ENCODE data around the gene KCNJ15.

GRCh38 chr21:38330666-38331065 lies 73.9 kb downstream of the KCNJ15 start:
- TF ChIP-seq EZH2 (IDR thresholded peaks at IDR 0.05; ENCODE audit: borderline replicate concordance, insufficient read depth, low read depth, low read length, poor library complexity, severe bottlenecking) (no peak), CTCF (IDR thresholded peaks at IDR 0.05) (no peak)

Data from B cell (primary cell).